K562 (cell line): ENCODE results near the gene MICU1. TPM values are rescaled to one million over a fixed set of nuclear protein-coding genes. Genes with fewer than 3 reads are reported as not detected.
"Not testable (repeated sequence)": the region's sequence is repeated elsewhere in the genome, so short reads cannot be mapped to it uniquely, and the experiment has no call there.

Experiments used
- ATAC-seq: fragments of 200-7000 bp; cut with Tn5 transposase; 3 replicates; pipeline ENCODE4 v1.9.1; 2020; ENCODE audit warnings: moderate library complexity
- BruUV-seq: library from RNA; stranded (reverse); fragments of 400-500 nt; replicated peaks from 2 replicates; lab custom pipeline; 2021; lab: Mats Ljungman, UMichigan
- CTCF ChIA-PET: fragments of 300-600 bp; formaldehyde crosslinking; extraction: SDS; loops from one replicate; lab custom pipeline; 2021; ENCODE audit warnings: low intra/inter-chr PET ratio; lab: Yijun Ruan, JAX
- POLR2A ChIA-PET: fragments of 300-600, 350-650 bp; sonication (Branson Sonifier 250); formaldehyde crosslinking; extraction: SDS; loops from one replicate; lab custom pipeline; 2021; ENCODE audit warnings: antibody characterized with exemption, inconsistent platforms; lab: Yijun Ruan, JAX
- DNase-seq, 4 experiments: peaks; one replicate each; pipeline versions ENCODE4 v3.0.0 to v3.0.0-alpha.2; 2011 to 2018; ENCODE audit warnings: low spot score in 3 of 4, mixed read lengths in 3 of 4; ENCODE audit errors: extremely low read depth in 1 of 4
- FAIRE-seq: peaks from 2 replicates; lab custom pipeline; 2011; peaks lifted over from hg19 to GRCh38; lab: Jason Lieb, UNC
- H2AFZ ChIP-seq: 2 replicates; pipeline ENCODE4 v1.6.0; 2011; ENCODE audit warnings: low read depth, low read length, control low read depth, inconsistent platforms
- H3K27ac ChIP-seq: fragments of 200-600 bp; 3 replicates; pipeline ENCODE4 v1.8.0; 2011; ENCODE audit warnings: low read depth, mild to moderate bottlenecking, control low read depth, inconsistent platforms, low read length, moderate library complexity, mixed read lengths; ENCODE audit errors: extremely low read depth
- H3K27me3 ChIP-seq, 2 experiments: fragments of 300-600 bp in 1 of 2; 2 replicates in 1 of 2; 3 replicates in 1 of 2; pipeline versions ENCODE4 v1.6.0 to v1.8.0; 2011; ENCODE audit warnings: inconsistent platforms in 2 of 2, low read length in 2 of 2, mild to moderate bottlenecking in 1 of 2, mixed read lengths in 1 of 2, moderate library complexity in 1 of 2; ENCODE audit not compliant: control insufficient read depth in 2 of 2, insufficient read depth in 2 of 2
- H3K36me3 ChIP-seq: fragments of 300-600 bp; 3 replicates; pipeline ENCODE4 v1.8.0; 2011; ENCODE audit warnings: mild to moderate bottlenecking, low read length, inconsistent platforms; ENCODE audit not compliant: control insufficient read depth, insufficient read depth
- H3K4me1 ChIP-seq, 2 experiments: fragments of 200-600 bp in 1 of 2; replicated peaks in 1 of 2; 2 replicates in 1 of 2; 3 replicates in 1 of 2; pipeline versions ENCODE4 v1.5.1 to v1.8.0; 2011; ENCODE audit warnings: inconsistent platforms in 2 of 2, low read length in 2 of 2, mild to moderate bottlenecking in 1 of 2, mixed read lengths in 1 of 2, moderate library complexity in 1 of 2; ENCODE audit not compliant: control insufficient read depth in 2 of 2, insufficient read depth in 2 of 2
- H3K4me2 ChIP-seq: 2 replicates; pipeline ENCODE4 v1.6.1; 2011; ENCODE audit warnings: low read length, control low read depth, inconsistent platforms, mixed read lengths; ENCODE audit not compliant: insufficient read depth
- H3K4me3 ChIP-seq: fragments of 200-600 bp; sonication (generic), shearing (Covaris generic); 2 replicates; pipeline ENCODE4 v1.5.1; 2016; ENCODE audit warnings: control low read depth, inconsistent platforms
- H3K79me2 ChIP-seq: fragments of 200-600 bp; 3 replicates; pipeline ENCODE4 v1.8.0; 2011; ENCODE audit warnings: low read length, inconsistent platforms; ENCODE audit not compliant: control insufficient read depth, insufficient read depth
- H3K9ac ChIP-seq, 2 experiments: 2 replicates each; pipeline versions ENCODE4 v1.6.0 to v1.6.1; 2011; ENCODE audit warnings: low read depth in 2 of 2, low read length in 2 of 2, control low read depth in 1 of 2, inconsistent platforms in 1 of 2, mild to moderate bottlenecking in 1 of 2, mixed read lengths in 1 of 2; ENCODE audit not compliant: insufficient read depth in 1 of 2
- H3K9me1 ChIP-seq: one replicate; pipeline ENCODE4 v1.6.0; 2011; ENCODE audit warnings: inconsistent platforms, mild to moderate bottlenecking, low read length, moderate library complexity; ENCODE audit not compliant: control insufficient read depth, insufficient read depth
- H3K9me3 ChIP-seq: replicated peaks from 2 replicates; pipeline ENCODE4 v1.5.1; 2011; ENCODE audit warnings: low read depth, low read length, inconsistent platforms; ENCODE audit not compliant: control insufficient read depth, insufficient read depth
- H4K20me1 ChIP-seq: replicated peaks from 2 replicates; pipeline ENCODE4 v1.6.1; 2011; ENCODE audit warnings: low read length, inconsistent platforms, mixed read lengths; ENCODE audit not compliant: control insufficient read depth, insufficient read depth
- AFF1 ChIP-seq, 2 experiments: fragments of 450-650 bp; IDR thresholded peaks; 2 replicates each; pipeline ENCODE4 v1.6.1; 2018; ENCODE audit warnings: mild to moderate bottlenecking in 2 of 2, low read depth in 1 of 2; ENCODE audit not compliant: partially characterized antibody in 2 of 2
- WGBS: fragments of 100-300 bp; shearing (Covaris generic); methylation state at CpG from one replicate; pipeline ENCODE4 v1.1.6; 2016; ENCODE audit warnings: low coverage, mixed read lengths; ENCODE audit not compliant: insufficient coverage; ENCODE audit errors: missing lambda C conversion rate; 5-methylcytosine and 5-hydroxymethylcytosine counted together
- in situ Hi-C: fragments of 300-500 bp; cut with MboI; formaldehyde crosslinking; loops from 4 replicates; pipeline ENCODE4 v1.15.0; 2018; ENCODE audit warnings: inconsistent platforms, mixed read lengths
- intact Hi-C: fragments of 100-400 bp; cut with micrococcal nuclease; formaldehyde crosslinking; loops from 2 replicates; pipeline ENCODE4 v1.14.2; 2022
- polyA plus RNA-seq, 8 experiments: library from polyadenylated mRNA; depleted of rRNA in 4 of 8; stranded (reverse) in 5 of 8; unstranded in 3 of 8; fragments of >200 nt; fragmentation: Nextera tagmentation in 2 of 8; fragmentation: Illumina TruSeq in 1 of 8; extraction: Ambion mirVana in 2 of 8; extraction: Trizol in 1 of 8; gene quantifications; 2 replicates each; pipeline versions ENCODE4 v1.2.1 to v1.2.3, GENCODE V29; 2011 to 2014; ENCODE audit warnings: inconsistent platforms in 1 of 8, missing spikeins in 1 of 8
- total RNA-seq, 7 experiments: library from RNA; depleted of rRNA in 6 of 7; stranded (reverse); fragments of >200 nt in 6 of 7; fragmentation: Illumina TruSeq in 2 of 7; extraction: Trizol in 2 of 7; gene quantifications; 2 replicates each; pipeline versions ENCODE4 v1.2.1 to v1.2.3, GENCODE V29; 2011 to 2021; ENCODE audit warnings: low replicate concordance in 1 of 7

Gene MICU1
- total and polyA plus RNA-seq, 9 of the 15 experiments (the other 6 are each of a cell fraction or from before 2014, with no cell fraction given): 29.3 to 76.8 (median 48.4) TPM

GRCh38 chr10:72442969-72443368, 182.9 kb downstream of the MICU1 start:
- TF ChIP-seq AFF1 (IDR thresholded peaks at IDR 0.05; ENCODE audit: low read depth in 1 of 2, partially characterized antibody in 2 of 2): peak in 1 of 2 experiments; percentile 96
- H2AFZ ChIP-seq, H3K4me1 ChIP-seq, FAIRE-seq, H4K20me1 ChIP-seq, H3K36me3 ChIP-seq, in situ Hi-C loops, H3K9me1 ChIP-seq, ATAC-seq, BruUV-seq, POLR2A ChIA-PET, H3K79me2 ChIP-seq, DNase-seq, intact Hi-C loops, CTCF ChIA-PET, H3K9me3 ChIP-seq, H3K4me2 ChIP-seq, H3K4me3 ChIP-seq, H3K27me3 ChIP-seq, H3K27ac ChIP-seq, H3K9ac ChIP-seq: not testable (repeated sequence)
- WGBS: 100% methylated on average over 1 of the region's 3 CpGs
